K562 (cell line): Measurements from ENCODE around the gene FOXO4. TPM values are rescaled to one million over a fixed set of nuclear protein-coding genes. Genes with fewer than 3 reads are reported as not detected.

Source experiments
- CBX2 ChIP-seq: fragments of 200-600 bp; sonication (generic); IDR thresholded peaks from one replicate; pipeline ENCODE4 v1.6.1; 2012; ENCODE audit warnings: mild to moderate bottlenecking, low read length, inconsistent platforms; ENCODE audit not compliant: insufficient read depth, poor library complexity, severe bottlenecking
- CEBPG ChIP-seq, 3 experiments: fragments of 200-800 bp in 1 of 3; sonication (Bioruptor generic) in 1 of 3; sonication (generic) in 1 of 3; formaldehyde crosslinking in 1 of 3; IDR thresholded peaks in 2 of 3; conservative IDR thresholded peaks in 1 of 3; 2 replicates each; pipeline versions ENCODE4 v1.6.1 to v1.8.0; 2016 to 2022; ENCODE audit warnings: missing compliant biosample characterization in 2 of 3, missing genetic modification characterization in 2 of 3, mild to moderate bottlenecking in 1 of 3, missing genetic modification reagents in 1 of 3
- EP400 ChIP-seq: fragments of 450-650 bp; IDR thresholded peaks from 2 replicates; pipeline ENCODE4 v1.6.1; 2017; ENCODE audit warnings: antibody characterized with exemption, mild to moderate bottlenecking, moderate library complexity
- HDAC2 ChIP-seq: fragments of 450-650 bp; IDR thresholded peaks from 2 replicates; pipeline ENCODE4 v1.6.1; 2016; ENCODE audit warnings: mild to moderate bottlenecking
- HDAC6 ChIP-seq: IDR thresholded peaks from 2 replicates; pipeline ENCODE4 v1.6.1; 2012; ENCODE audit warnings: low read depth, mild to moderate bottlenecking, control low read depth, inconsistent platforms, low read length, moderate library complexity
- JUNB ChIP-seq: fragments of 450-650 bp; formaldehyde crosslinking; conservative IDR thresholded peaks from 2 replicates; pipeline ENCODE4 v1.4.0; 2020; ENCODE audit warnings: mild to moderate bottlenecking
- PRPF4 ChIP-seq: fragments of 200-400 bp; formaldehyde crosslinking; IDR thresholded peaks from one replicate; pipeline ENCODE4 v1.6.1; 2017; ENCODE audit warnings: low read length, low read depth, mild to moderate bottlenecking; ENCODE audit not compliant: insufficient read depth, poor library complexity, severe bottlenecking
- SMARCE1 ChIP-seq: fragments of 450-650 bp; IDR thresholded peaks from 2 replicates; pipeline ENCODE4 v1.7.1; 2016; ENCODE audit warnings: mild to moderate bottlenecking
- SNRNP70 ChIP-seq: fragments of 200-400 bp; formaldehyde crosslinking; optimal IDR thresholded peaks from 2 replicates; pipeline ENCODE3; 2017; ENCODE audit warnings: low read depth, low read length
- STAT5B ChIP-seq: fragments of 250-450 bp; sonication (Bioruptor Pico); IDR thresholded peaks from 2 replicates; pipeline ENCODE4 v1.8.0; 2021; ENCODE audit warnings: mild to moderate bottlenecking, inconsistent platforms
- TARDBP ChIP-seq: fragments of 450-650 bp; IDR thresholded peaks from 2 replicates; pipeline ENCODE4 v1.6.1; 2016
- TEAD4 ChIP-seq, 2 experiments: sonication (generic) in 1 of 2; formaldehyde crosslinking in 1 of 2; IDR thresholded peaks; 2 replicates each; pipeline versions ENCODE4 v1.6.1 to v1.8.0; 2012 to 2022; ENCODE audit warnings: borderline replicate concordance in 1 of 2, inconsistent platforms in 1 of 2, low read length in 1 of 2, mild to moderate bottlenecking in 1 of 2, missing genetic modification reagents in 1 of 2
- ZNF707 ChIP-seq: fragments of 250-450 bp; sonication (Bioruptor Pico); conservative IDR thresholded peaks from 2 replicates; pipeline ENCODE4 v1.8.0; 2022; ENCODE audit warnings: inconsistent platforms, mild to moderate bottlenecking, moderate library complexity
- ZNF79 ChIP-seq: fragments of 250-450 bp; sonication (Bioruptor Pico); IDR thresholded peaks from 2 replicates; pipeline ENCODE4 v1.4.0; 2020; ENCODE audit warnings: low read depth, mild to moderate bottlenecking, moderate library complexity
- polyA plus RNA-seq, 8 experiments: library from polyadenylated mRNA; depleted of rRNA in 4 of 8; stranded (reverse) in 5 of 8; unstranded in 3 of 8; fragments of >200 nt; fragmentation: Nextera tagmentation in 2 of 8; fragmentation: Illumina TruSeq in 1 of 8; extraction: Ambion mirVana in 2 of 8; extraction: Trizol in 1 of 8; gene quantifications; 2 replicates each; pipeline versions ENCODE4 v1.2.1 to v1.2.3, GENCODE V29; 2011 to 2014; ENCODE audit warnings: inconsistent platforms in 1 of 8, missing spikeins in 1 of 8
- total RNA-seq, 7 experiments: library from RNA; depleted of rRNA in 6 of 7; stranded (reverse); fragments of >200 nt in 6 of 7; fragmentation: Illumina TruSeq in 2 of 7; extraction: Trizol in 2 of 7; gene quantifications; 2 replicates each; pipeline versions ENCODE4 v1.2.1 to v1.2.3, GENCODE V29; 2011 to 2021; ENCODE audit warnings: low replicate concordance in 1 of 7
- TF ChIP-seq, protein P1 (sequence below), 2 experiments: fragments of 450-650 bp; formaldehyde crosslinking in 1 of 2; IDR thresholded peaks; 2 replicates each; pipeline versions ENCODE4 v1.4.0 to v1.6.1; 2014 to 2020; ENCODE audit warnings: mild to moderate bottlenecking in 2 of 2, borderline replicate concordance in 1 of 2, low read depth in 1 of 2
- TF ChIP-seq, protein P2 (sequence below): fragments of 200-400 bp; formaldehyde crosslinking; IDR thresholded peaks from 2 replicates; pipeline ENCODE4 v1.6.1; 2017; ENCODE audit warnings: mild to moderate bottlenecking, low read depth, low read length, moderate library complexity

FOXO4 gene
- total and polyA plus RNA-seq, 9 of the 15 experiments (the other 6 are each of a cell fraction or from before 2014, with no cell fraction given), result 0.13 to 26.6 (median 8.5) TPM

DNA sequence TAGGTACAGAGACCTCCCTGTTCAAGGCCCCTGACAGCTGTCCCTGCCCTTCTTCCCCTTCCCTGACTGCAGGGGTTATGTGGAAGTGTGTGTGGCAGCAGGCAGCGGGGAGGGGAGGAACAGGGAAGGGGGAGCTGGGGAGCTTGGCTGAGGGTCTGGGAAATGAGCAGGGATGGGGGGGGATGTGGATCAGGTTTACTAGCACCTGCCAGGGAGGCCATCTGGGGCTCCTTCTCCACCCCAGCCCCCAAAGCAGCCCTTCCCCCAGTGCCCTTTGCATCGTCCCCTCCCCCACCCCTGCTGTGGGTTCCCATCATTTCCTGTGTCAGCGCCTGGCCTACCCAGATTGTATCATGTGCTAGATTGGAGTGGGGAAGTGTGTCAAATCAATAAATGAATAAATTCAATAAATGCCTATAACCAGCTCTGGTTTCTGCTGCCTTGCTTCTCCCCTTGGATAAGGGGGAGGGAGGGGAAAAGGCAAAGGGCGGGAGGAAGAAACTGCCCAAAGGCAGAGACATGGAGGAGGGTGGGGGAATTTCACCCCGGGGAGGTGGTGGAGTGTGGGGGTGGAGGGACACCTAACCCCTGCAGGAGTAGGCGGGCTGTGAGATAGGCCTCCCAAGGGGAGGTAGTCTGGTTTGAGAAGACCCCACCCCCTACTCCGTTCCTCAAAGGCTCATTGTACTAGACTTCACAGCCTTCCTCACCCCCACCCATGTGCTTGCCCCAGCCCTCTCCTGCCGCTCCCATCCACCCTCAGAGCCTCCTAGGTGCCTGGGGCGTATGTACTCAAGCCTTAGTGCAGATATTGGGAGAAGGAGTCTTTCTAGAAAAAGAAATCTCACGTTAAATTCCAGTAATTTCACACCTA is 7.7 kb downstream of the FOXO4 start (continued):
- TF ChIP-seq ZNF707 (CRISPR knock-in tag) (no peak), TARDBP (no peak), EP400 (peak; percentile 53; the same call in 1 of the 2 replicates), SNRNP70 (no peak), CBX2 (no peak), PRPF4 (no peak), JUNB (no peak), SMARCE1 (peak; percentile 53; the same call in 1 of the 2 replicates), HDAC6 (no peak), STAT5B (CRISPR knock-in tag) (no peak), CEBPG (CRISPR knock-in tag; IDR thresholded peaks at IDR 0.05) (no peak), CEBPG (tag; conservative IDR thresholded peaks at IDR 0.05 in 1 of 2, IDR thresholded peaks at IDR 0.05 in 1 of 2) (no peak), TEAD4 (IDR thresholded peaks at IDR 0.05; ENCODE audit: low read length) (peak; percentile 49; the same call in 1 of the 2 replicates), TEAD4 (CRISPR knock-in tag; IDR thresholded peaks at IDR 0.05; ENCODE audit: borderline replicate concordance) (no peak), HDAC2 (0 out of 2 replicates have a peak, but pooled peaks have one; percentile 42), ZNF79 (CRISPR knock-in tag) (no peak)
- TF ChIP-seq, protein P1, sequence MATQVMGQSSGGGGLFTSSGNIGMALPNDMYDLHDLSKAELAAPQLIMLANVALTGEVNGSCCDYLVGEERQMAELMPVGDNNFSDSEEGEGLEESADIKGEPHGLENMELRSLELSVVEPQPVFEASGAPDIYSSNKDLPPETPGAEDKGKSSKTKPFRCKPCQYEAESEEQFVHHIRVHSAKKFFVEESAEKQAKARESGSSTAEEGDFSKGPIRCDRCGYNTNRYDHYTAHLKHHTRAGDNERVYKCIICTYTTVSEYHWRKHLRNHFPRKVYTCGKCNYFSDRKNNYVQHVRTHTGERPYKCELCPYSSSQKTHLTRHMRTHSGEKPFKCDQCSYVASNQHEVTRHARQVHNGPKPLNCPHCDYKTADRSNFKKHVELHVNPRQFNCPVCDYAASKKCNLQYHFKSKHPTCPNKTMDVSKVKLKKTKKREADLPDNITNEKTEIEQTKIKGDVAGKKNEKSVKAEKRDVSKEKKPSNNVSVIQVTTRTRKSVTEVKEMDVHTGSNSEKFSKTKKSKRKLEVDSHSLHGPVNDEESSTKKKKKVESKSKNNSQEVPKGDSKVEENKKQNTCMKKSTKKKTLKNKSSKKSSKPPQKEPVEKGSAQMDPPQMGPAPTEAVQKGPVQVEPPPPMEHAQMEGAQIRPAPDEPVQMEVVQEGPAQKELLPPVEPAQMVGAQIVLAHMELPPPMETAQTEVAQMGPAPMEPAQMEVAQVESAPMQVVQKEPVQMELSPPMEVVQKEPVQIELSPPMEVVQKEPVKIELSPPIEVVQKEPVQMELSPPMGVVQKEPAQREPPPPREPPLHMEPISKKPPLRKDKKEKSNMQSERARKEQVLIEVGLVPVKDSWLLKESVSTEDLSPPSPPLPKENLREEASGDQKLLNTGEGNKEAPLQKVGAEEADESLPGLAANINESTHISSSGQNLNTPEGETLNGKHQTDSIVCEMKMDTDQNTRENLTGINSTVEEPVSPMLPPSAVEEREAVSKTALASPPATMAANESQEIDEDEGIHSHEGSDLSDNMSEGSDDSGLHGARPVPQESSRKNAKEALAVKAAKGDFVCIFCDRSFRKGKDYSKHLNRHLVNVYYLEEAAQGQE (IDR thresholded peaks at IDR 0.05; ENCODE audit: borderline replicate concordance), result no peak
- TF ChIP-seq, protein P1 (CRISPR knock-in tag; IDR thresholded peaks at IDR 0.05; ENCODE audit: low read depth), result no peak
- TF ChIP-seq, protein P2, sequence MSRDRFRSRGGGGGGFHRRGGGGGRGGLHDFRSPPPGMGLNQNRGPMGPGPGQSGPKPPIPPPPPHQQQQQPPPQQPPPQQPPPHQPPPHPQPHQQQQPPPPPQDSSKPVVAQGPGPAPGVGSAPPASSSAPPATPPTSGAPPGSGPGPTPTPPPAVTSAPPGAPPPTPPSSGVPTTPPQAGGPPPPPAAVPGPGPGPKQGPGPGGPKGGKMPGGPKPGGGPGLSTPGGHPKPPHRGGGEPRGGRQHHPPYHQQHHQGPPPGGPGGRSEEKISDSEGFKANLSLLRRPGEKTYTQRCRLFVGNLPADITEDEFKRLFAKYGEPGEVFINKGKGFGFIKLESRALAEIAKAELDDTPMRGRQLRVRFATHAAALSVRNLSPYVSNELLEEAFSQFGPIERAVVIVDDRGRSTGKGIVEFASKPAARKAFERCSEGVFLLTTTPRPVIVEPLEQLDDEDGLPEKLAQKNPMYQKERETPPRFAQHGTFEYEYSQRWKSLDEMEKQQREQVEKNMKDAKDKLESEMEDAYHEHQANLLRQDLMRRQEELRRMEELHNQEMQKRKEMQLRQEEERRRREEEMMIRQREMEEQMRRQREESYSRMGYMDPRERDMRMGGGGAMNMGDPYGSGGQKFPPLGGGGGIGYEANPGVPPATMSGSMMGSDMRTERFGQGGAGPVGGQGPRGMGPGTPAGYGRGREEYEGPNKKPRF, result no peak
